Dendritic cell treated with granulocyte-macrophage colony-stimulating factor and Interleukin-4, amounts not matched to agents 40 ng/mL and 50 ng/mL, for 4 days (primary cell): ENCODE results near the gene ADGRF4.

Source experiments
- H3K27ac Mint-ChIP-seq: one replicate; pipeline ENCODE4 v1.8.0; 2022; ENCODE audit warnings: mild to moderate bottlenecking, mixed read lengths
- H3K27me3 Mint-ChIP-seq: one replicate; pipeline ENCODE4 v1.8.0; 2022; ENCODE audit warnings: mild to moderate bottlenecking, mixed read lengths
- H3K36me3 Mint-ChIP-seq: one replicate; pipeline ENCODE4 v1.8.0; 2022; ENCODE audit warnings: low read depth, mixed read lengths
- H3K4me1 Mint-ChIP-seq: one replicate; pipeline ENCODE4 v1.8.0; 2022; ENCODE audit warnings: low read depth, mixed read lengths
- H3K4me3 Mint-ChIP-seq: one replicate; pipeline ENCODE4 v1.8.0; 2022; ENCODE audit warnings: mild to moderate bottlenecking, moderate library complexity, mixed read lengths
- H3K9me3 Mint-ChIP-seq: one replicate; pipeline ENCODE4 v1.8.0; 2022; ENCODE audit warnings: mixed read lengths
- intact Hi-C: fragments of 100-400 bp; cut with micrococcal nuclease; formaldehyde crosslinking; loops from one replicate; pipeline ENCODE4 v1.15.0; 2022

The ADGRF4 gene

GRCh38 chr6:47698342-47698787 is at the start of gene ADGRF4:
ADGRF4 (plus strand) TSS chr6:47698580; CDS start chr6:47707246, 8,666 bp downstream.
- Mint-ChIP-seq H3K9me3 (no peaks in the 10 kb centered on the region), H3K27ac (no peak within 1 kb of the TSS), H3K36me3 (no peaks in the 10 kb centered on the region), H3K4me1 (no peaks in the 10 kb centered on the region), H3K4me3 (no peak within 1 kb of the TSS), H3K27me3 (no peaks in the 10 kb centered on the region)
- intact Hi-C loops = no loop called here

GRCh38 chr6:47650553-47651432 is 47.6 kb upstream of the ADGRF4 start:
- Mint-ChIP-seq H3K4me3 (no peak overlapping the region), H3K9me3 (no peaks in the 10 kb centered on the region), H3K27ac (no peak overlapping the region), H3K27me3 (no peaks in the 10 kb centered on the region), H3K4me1 (peaks cover 9% of the 10 kb centered on the region), H3K36me3 (no peaks in the 10 kb centered on the region)
- intact Hi-C loops = no loop called here

- Mint-ChIP-seq H3K9me3 (no peaks in the 10 kb centered on the region), H3K27ac (no peak overlapping the region), H3K27me3 (no peaks in the 10 kb centered on the region), H3K4me3 (no peak overlapping the region), H3K4me1 (peaks cover 9% of the 10 kb centered on the region), H3K36me3 (no peaks in the 10 kb centered on the region)
- intact Hi-C loops = no loop called here
Observed at GRCh38 chr6:47651505-47651944, 46.9 kb upstream of the ADGRF4 start.

- Mint-ChIP-seq H3K27me3 (no peaks in the 10 kb centered on the region), H3K9me3 (no peaks in the 10 kb centered on the region), H3K4me3 (no peak overlapping the region), H3K4me1 (no peaks in the 10 kb centered on the region), H3K27ac (no peak overlapping the region), H3K36me3 (no peaks in the 10 kb centered on the region)
- intact Hi-C loops = no loop called here
Observed at GRCh38 chr6:47653706-47654105, 44.7 kb upstream of the ADGRF4 start.

- H3K36me3 Mint-ChIP-seq = no peaks in the 10 kb centered on the region
- no peaks in the 10 kb centered on the region for H3K4me1 Mint-ChIP-seq
- no peaks in the 10 kb centered on the region for H3K27me3 Mint-ChIP-seq
- H3K27ac Mint-ChIP-seq = no peak overlapping the region
- no peak overlapping the region for H3K4me3 Mint-ChIP-seq
- intact Hi-C loops = no loop called here
- no peaks in the 10 kb centered on the region for H3K9me3 Mint-ChIP-seq
Observed at GRCh38 chr6:47654255-47654654, 44.1 kb upstream of the ADGRF4 start.

GRCh38 chr6:47655719-47656595 is 42.4 kb upstream of the ADGRF4 start:
- Mint-ChIP-seq H3K4me3 (no peak overlapping the region), H3K4me1 (no peaks in the 10 kb centered on the region), H3K27ac (no peak overlapping the region), H3K9me3 (no peaks in the 10 kb centered on the region), H3K36me3 (no peaks in the 10 kb centered on the region), H3K27me3 (no peaks in the 10 kb centered on the region)
- intact Hi-C loops = no loop called here

- Mint-ChIP-seq H3K9me3 (no peaks in the 10 kb centered on the region), H3K27ac (no peak overlapping the region), H3K36me3 (no peaks in the 10 kb centered on the region), H3K27me3 (peaks cover 2% of the 10 kb centered on the region), H3K4me1 (no peaks in the 10 kb centered on the region), H3K4me3 (no peak overlapping the region)
- intact Hi-C loops = no loop called here
Observed at GRCh38 chr6:47661960-47662359, 36.4 kb upstream of the ADGRF4 start.

GRCh38 chr6:47663462-47664216 is 34.7 kb upstream of the ADGRF4 start:
- Mint-ChIP-seq H3K4me3 (no peak overlapping the region), H3K9me3 (no peaks in the 10 kb centered on the region), H3K27me3 (peaks cover 2% of the 10 kb centered on the region), H3K36me3 (no peaks in the 10 kb centered on the region), H3K4me1 (no peaks in the 10 kb centered on the region), H3K27ac (no peak overlapping the region)
- intact Hi-C loops = no loop called here

GRCh38 chr6:47665112-47665511 is 33.3 kb upstream of the ADGRF4 start:
- H3K4me3 Mint-ChIP-seq = no peak overlapping the region
- H3K27ac Mint-ChIP-seq = no peak overlapping the region
- intact Hi-C loops = no loop called here
- no peaks in the 10 kb centered on the region for H3K9me3 Mint-ChIP-seq
- H3K4me1 Mint-ChIP-seq = no peaks in the 10 kb centered on the region
- H3K27me3 Mint-ChIP-seq = peaks cover 5% of the 10 kb centered on the region
- H3K36me3 Mint-ChIP-seq = no peaks in the 10 kb centered on the region

GRCh38 chr6:47669684-47670513 is 28.5 kb upstream of the ADGRF4 start:
- Mint-ChIP-seq H3K4me3 (no peak overlapping the region), H3K27me3 (peaks cover 5% of the 10 kb centered on the region), H3K4me1 (no peaks in the 10 kb centered on the region), H3K9me3 (no peaks in the 10 kb centered on the region), H3K27ac (no peak overlapping the region), H3K36me3 (no peaks in the 10 kb centered on the region)
- intact Hi-C loops = no loop called here

- Mint-ChIP-seq H3K9me3 (no peaks in the 10 kb centered on the region), H3K4me1 (no peaks in the 10 kb centered on the region), H3K27ac (no peak overlapping the region), H3K36me3 (no peaks in the 10 kb centered on the region), H3K27me3 (peaks cover 5% of the 10 kb centered on the region), H3K4me3 (no peak overlapping the region)
- intact Hi-C loops = no loop called here
Observed at GRCh38 chr6:47670851-47671250, 27.5 kb upstream of the ADGRF4 start.

GRCh38 chr6:47671777-47672176 is 26.6 kb upstream of the ADGRF4 start:
- Mint-ChIP-seq H3K4me1 (no peaks in the 10 kb centered on the region), H3K4me3 (no peak overlapping the region), H3K9me3 (no peaks in the 10 kb centered on the region), H3K27ac (no peak overlapping the region), H3K36me3 (no peaks in the 10 kb centered on the region), H3K27me3 (peaks cover 5% of the 10 kb centered on the region)
- intact Hi-C loops = no loop called here

- Mint-ChIP-seq H3K27ac (no peak overlapping the region), H3K4me1 (no peaks in the 10 kb centered on the region), H3K36me3 (no peaks in the 10 kb centered on the region), H3K27me3 (peaks cover 5% of the 10 kb centered on the region), H3K4me3 (no peak overlapping the region), H3K9me3 (no peaks in the 10 kb centered on the region)
- intact Hi-C loops = no loop called here
Observed at GRCh38 chr6:47672816-47673215, 25.6 kb upstream of the ADGRF4 start.
